IPS-NIHi7 (cell line): ENCODE measurements around the gene ADAMTS3.
A peak's percentile ranks its signal among the peaks of the same experiment; 100 is the strongest.
"Not testable (repeated sequence)": the region's sequence is repeated elsewhere in the genome, so short reads cannot be mapped to it uniquely, and the experiment has no call there.

Source experiments
- DNase-seq: peaks from one replicate; pipeline ENCODE4 v3.0.0; 2012; ENCODE audit warnings: mixed read lengths; ENCODE audit errors: extremely low spot score

ADAMTS3 gene

GRCh38 chr4:72553540-72554337 is 15.3 kb downstream of the ADAMTS3 start:
- no peak for DNase-seq

DNA sequence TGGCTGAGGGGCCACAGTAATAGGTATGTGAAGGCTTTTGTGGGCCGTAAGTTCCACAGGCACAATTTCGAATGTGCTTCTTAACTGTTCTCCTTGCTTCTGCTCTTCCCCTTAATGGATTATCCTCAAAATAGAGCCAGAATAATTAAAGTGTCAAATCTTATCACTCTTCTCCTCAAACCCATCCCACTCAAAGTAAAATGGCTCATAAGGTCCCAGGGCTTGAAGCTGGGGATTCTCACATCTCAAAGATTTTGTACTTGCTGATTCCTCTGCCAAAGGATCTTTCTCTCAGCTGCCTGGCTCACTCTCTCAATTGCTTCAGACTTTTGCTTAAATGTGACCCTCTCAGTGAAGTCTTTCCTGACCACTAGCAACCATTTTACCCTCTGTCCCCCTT is 16.6 kb downstream of the ADAMTS3 start:
- DNase-seq, result no peak

GRCh38 chr4:72546456-72546855 is 22.6 kb downstream of the ADAMTS3 start:
- no peak for DNase-seq

GRCh38 chr4:72540694-72541093 is 28.3 kb downstream of the ADAMTS3 start:
- DNase-seq, result not testable (repeated sequence)

GRCh38 chr4:72538006-72538405 is 31.0 kb downstream of the ADAMTS3 start:
- DNase-seq, result no peak

- DNase-seq, result no peak
Observed at GRCh38 chr4:72536443-72536842, 32.6 kb downstream of the ADAMTS3 start.

GRCh38 chr4:72531768-72532290 is 37.2 kb downstream of the ADAMTS3 start:
- no peak for DNase-seq

DNA sequence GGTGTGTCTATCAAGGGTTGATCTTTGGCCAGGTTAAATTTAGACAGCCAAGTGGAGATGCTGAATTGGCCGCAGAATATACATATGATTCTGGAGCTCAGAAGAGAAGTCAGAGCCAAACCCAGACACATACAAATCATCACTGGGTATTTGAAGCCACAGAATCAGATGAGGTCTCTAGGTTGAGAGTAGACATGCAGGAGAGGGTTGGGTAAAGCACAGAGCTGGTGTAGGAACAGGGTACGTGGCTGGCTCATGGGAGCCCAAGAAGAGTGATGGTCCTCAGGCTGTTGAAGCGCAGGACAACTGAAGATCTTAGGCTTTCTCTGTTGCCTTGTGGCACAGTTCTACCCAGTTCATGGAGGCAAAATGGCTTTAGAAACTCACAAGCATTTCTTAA is 37.7 kb downstream of the ADAMTS3 start:
- DNase-seq, result no peak

DNA sequence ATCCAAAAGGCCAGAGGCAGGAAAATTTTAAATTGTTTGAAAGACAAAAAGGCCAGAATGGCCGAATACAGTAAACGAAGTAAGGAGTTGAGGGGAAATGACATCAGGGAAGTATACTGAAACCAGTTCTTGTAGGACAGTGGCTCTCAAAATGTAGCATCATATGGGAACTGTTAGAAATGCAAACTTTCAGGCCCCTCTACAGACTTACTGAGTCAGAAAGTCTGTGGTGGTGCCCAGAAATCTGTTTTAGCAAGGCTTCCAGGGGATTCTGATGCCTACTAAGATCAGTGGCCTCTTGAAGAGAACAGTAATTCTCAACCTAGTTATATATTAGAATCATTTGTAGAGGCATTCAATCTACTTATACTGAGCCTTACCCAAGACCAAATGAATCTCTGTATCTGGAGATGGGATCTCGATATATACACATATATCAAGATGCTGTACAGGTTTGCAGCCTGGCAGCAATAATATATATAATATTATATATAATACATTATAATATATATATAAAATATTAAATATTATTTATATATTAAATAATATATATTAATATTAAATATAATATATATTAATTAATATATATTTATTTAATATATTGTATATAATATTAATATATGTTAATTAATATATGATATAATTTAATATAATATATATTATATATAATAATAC is 39.7 kb downstream of the ADAMTS3 start:
- DNase-seq, result no peak

DNA sequence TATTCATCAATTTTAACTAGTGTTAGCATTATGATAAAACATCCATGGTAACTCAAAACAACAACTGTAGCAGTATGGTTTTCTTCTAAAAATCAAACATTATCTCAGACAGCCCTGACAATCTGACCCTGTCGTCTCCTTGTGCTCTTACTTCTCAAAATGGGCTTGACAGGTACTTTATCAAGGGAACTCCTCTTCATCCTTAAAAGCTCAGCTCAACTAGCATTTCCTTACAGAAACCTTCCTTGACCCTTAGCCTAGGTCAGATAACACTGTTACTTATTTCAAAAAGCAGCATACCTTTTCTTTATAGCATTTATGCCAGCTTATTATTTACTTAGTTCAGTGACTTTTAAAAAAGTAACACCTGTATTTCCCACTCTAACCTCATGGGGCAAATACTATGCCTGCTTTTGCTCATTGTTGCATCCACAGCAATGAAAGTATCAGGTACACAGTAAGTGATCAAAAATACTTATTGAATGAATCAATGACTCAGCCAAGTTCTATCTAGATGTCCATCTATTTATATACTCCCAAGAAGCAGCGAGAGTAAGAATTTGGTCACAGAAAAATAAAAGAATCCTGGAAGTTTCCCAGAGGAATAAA is 41.9 kb downstream of the ADAMTS3 start:
- DNase-seq, result no peak

DNA sequence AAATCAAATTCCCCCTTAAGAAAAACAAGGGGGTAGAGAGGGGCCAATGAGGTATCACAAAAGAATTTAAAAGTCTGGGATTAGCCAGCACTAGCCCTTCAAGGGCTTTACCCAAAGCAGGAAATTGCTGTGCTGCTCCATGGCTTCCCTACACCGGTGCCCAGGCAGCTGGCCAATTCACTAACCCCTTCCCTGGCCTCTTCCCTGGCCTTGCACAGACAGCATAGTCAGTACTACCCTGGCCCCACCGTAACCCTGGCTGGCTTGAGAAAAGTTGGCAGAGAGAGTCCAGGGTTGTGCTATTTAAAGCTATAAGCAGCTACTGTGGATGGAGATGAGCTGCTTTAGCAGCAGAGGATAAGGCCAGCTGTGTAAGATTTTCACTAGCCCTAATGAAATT is 43.1 kb downstream of the ADAMTS3 start:
- no peak for DNase-seq

DNA sequence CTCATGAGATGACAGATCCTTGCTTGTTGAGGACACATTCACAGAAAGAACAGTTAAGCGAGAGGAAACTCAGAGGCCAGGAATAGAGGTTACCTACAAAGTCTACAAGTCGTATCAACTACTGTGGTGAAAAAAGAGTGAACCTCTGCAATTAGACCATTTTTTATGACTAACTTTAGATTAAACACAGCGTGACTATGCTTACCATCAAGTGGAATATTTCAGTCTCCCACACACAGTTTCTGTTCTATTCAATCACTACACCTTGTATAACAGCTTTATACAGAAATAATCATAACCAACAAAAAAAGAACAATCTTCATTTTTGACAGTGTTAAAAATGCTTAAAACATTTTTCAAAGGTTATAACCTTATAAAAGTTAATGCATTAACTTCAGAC is 46.6 kb downstream of the ADAMTS3 start:
- DNase-seq, result no peak

GRCh38 chr4:72513227-72513626 is 55.8 kb downstream of the ADAMTS3 start:
- DNase-seq, result no peak

- DNase-seq, result no peak
Observed at GRCh38 chr4:72507860-72508419, 61.1 kb downstream of the ADAMTS3 start.

DNA sequence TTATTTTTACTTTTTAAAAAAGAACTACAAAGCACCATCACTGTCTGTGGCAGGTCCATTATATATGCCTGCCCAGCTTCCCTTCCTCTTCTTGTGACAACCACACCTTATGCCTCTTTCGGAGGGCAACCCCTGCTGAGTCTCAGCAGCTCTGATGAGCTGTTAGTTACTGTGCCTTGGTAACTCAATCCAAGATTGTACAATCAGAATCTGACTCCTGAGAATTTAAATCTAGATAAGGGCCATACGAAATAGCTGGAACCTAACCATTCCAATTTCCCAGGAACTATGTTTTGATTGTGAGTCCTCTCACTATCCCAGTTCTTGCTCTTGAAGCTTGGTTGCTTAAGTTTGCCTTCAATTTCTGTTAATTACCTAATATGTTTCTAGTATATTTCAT is 61.9 kb downstream of the ADAMTS3 start:
- no peak for DNase-seq

GRCh38 chr4:72505314-72505744 is 63.7 kb downstream of the ADAMTS3 start:
- peak; percentile 77 for DNase-seq

DNA sequence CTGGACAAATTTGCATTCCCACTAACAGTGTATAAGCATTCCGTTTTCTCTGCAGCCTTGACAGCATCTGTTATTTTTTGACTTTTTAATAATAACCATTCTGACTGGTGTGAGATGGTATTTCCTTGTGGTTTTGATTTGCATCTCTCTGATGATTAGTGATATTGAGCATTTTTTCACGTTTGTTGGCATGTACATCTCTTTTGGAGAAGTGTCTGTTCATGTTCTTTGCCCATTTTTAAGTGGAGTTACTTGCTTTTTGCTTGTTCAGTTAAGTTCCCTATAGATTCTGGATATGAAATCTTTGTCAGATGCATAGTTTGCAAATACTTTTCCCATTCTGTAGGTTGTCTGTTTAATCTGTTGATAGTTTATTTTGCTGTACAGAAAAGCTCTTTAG is 68.8 kb downstream of the ADAMTS3 start:
- DNase-seq, result no peak

DNA sequence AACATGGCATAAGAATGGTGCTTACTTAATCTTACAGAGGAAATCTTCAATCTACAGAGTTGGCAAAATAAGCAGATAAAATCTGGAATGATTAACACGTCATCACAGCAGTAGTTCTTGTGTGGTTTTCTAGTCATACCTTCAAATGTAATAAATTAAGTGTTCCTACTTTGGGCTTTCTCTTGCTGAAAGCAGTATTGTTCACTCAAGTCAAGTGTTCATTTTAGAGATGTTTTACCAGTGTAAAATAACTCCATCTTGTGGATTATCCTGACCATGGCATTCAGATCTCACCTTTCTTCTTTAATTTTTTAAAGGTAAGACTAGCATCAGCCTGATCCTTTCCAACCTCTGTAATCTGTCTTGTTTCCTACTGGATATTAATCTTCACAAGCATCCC is 72.9 kb downstream of the ADAMTS3 start:
- DNase-seq, result no peak

GRCh38 chr4:72494156-72494555 is 74.9 kb downstream of the ADAMTS3 start:
- DNase-seq, result no peak

- no peak for DNase-seq
Observed at GRCh38 chr4:72489267-72489666, 79.8 kb downstream of the ADAMTS3 start.

GRCh38 chr4:72486991-72487390 is 82.0 kb downstream of the ADAMTS3 start:
- no peak for DNase-seq

DNA sequence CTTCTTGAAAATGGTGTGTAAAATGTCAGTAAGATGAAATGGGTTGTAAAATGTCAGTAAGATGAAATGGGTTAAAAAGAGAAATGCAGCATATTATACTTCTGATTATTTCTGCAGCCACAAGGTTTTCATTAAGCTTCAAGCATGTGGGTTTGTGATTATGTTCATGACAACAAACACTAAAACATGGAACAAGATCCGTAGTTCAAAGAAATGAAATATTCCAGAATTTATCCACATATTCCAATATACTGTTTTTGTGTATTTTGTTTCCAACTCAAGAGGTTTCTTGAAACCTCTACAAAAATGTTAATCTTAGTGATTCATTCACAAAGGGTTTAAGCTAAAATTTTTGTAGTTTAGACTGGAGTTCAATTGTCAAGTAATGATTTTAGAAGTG is 84.0 kb downstream of the ADAMTS3 start:
- no peak for DNase-seq
